Activated CD8-positive, alpha-beta memory T cell treated with anti-CD3 and anti-CD28 coated beads for 36 hours (primary cell): ENCODE results near the gene HIPK2. TPM values are rescaled to one million over a fixed set of nuclear protein-coding genes. Genes with fewer than 3 reads are reported as not detected.
"Not testable (repeated sequence)": the region's sequence is repeated elsewhere in the genome, so short reads cannot be mapped to it uniquely, and the experiment has no call there.

Experiments used
- CTCF ChIA-PET: fragments of 350-600 bp; sonication (Branson Sonifier 250); formaldehyde crosslinking; loops from one replicate; lab custom pipeline; 2021; ENCODE audit warnings: antibody characterized with exemption; lab: Charles Lee
- POLR2A ChIA-PET: fragments of 350-600 bp; sonication (Branson Sonifier 250); formaldehyde crosslinking; loops from one replicate; lab custom pipeline; 2021; ENCODE audit warnings: antibody characterized with exemption; lab: Charles Lee
- total RNA-seq, 2 experiments: library from RNA; stranded (reverse); gene quantifications; one replicate each; pipeline ENCODE4 v1.2.3, GENCODE V29; 2021

HIPK2 gene
- total RNA-seq, 2 experiments from 2014 or later = 18.7 to 19.9 TPM

DNA sequence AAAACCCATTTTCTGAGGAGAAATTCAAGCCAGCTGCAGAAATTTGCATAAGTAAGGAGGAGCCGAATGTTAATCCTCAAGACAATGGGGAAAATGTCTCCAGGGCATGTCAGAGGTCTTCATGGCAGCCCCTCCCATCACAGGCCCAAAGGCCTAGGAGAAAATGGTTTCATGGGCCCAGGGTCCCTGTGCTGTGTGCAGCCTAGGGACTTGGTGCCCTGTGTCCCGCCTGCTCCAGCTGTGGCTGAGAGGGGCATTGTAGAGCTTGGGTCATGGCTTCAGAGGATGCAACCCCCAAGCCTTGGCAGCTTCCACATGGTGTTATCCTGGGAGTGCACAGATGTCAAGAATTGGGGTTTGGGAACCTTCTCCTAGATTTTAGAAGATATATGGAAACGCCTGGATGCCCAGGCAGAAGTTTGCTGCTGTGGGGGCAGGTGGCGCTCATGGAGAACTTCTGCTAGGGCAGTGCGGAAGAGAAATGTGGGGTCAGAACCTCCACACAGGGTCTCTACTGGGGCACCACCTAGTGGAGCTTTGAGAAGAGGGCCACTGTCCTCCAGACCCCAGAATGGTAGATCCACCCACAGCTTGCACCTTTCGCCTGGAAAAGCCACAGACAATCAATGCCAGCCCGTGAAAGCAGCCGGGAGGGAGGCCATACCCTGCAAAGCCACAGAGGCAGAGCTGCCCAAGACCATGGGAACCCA is 223.7 kb downstream of the HIPK2 start:
- POLR2A ChIA-PET = not testable (repeated sequence)
- CTCF ChIA-PET = interaction anchor here (1.4 kb wide), 1 partner anchor 48 kb away, joined by 3 read pairs; no protein-coding TSS in a partner anchor

DNA sequence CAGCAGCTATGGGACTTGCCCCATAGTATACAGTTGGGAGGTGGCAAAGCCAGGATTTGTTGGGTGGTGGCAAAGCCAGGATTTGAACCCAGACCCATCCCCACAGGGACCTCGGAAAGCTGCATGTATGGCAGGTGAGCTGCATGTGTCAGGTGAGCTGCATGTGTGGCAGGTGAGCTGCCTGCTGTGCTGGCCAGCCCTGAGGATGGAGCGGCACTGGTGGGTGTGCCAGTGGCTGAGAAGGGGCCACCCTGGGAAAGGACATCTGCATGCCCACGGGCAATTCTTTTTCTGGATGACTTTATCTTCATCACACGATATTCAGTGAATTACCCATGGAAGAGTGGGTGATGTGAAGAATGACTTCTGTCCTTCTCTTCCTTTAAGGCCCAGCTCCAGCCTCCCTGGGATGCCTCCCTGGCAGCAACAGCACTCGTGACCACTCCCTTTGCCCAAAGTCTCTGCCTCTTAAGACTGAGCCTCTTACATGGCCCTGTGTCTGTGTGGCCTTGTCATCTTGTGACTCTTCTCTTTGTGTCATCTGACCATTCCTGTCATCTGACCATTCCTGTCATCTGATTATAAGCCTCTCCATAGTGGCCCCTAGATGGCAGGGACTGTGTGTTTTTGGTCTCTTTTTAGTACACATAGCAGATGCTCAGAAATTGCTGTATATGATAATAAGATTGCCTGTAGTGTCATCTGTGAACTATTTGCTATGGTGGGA is 229.3 kb downstream of the HIPK2 start:
- POLR2A ChIA-PET = no interaction called here
- CTCF ChIA-PET = interaction anchor here (0.6 kb wide), 1 partner anchor 710 kb away, joined by 4 read pairs; no protein-coding TSS in a partner anchor

DNA sequence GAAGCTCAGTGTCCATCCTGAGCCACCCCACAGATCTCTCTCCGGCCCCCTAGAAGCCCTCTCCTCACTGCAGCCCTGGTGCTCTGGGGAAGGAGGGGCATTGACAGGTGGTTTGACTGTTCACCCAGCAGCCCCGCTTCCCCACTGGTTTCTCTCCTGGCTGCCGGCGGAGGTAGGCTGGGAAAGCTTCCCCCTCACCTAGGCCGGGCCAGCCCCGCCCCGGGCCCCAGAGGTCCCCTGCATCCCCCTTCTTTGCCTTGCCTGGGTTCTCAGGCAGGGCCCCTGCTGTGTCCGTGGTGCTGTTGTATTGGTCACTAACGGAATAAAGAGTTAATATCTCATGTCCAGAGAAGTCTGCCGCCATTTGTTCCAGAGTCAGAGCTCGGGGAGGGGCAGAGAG is 233.2 kb downstream of the HIPK2 start:
- ChIA-PET POLR2A (interaction anchor here (0.6 kb wide), 1 partner anchor 11 kb away, joined by 7 read pairs; no protein-coding TSS in a partner anchor), CTCF (no interaction called here)

DNA sequence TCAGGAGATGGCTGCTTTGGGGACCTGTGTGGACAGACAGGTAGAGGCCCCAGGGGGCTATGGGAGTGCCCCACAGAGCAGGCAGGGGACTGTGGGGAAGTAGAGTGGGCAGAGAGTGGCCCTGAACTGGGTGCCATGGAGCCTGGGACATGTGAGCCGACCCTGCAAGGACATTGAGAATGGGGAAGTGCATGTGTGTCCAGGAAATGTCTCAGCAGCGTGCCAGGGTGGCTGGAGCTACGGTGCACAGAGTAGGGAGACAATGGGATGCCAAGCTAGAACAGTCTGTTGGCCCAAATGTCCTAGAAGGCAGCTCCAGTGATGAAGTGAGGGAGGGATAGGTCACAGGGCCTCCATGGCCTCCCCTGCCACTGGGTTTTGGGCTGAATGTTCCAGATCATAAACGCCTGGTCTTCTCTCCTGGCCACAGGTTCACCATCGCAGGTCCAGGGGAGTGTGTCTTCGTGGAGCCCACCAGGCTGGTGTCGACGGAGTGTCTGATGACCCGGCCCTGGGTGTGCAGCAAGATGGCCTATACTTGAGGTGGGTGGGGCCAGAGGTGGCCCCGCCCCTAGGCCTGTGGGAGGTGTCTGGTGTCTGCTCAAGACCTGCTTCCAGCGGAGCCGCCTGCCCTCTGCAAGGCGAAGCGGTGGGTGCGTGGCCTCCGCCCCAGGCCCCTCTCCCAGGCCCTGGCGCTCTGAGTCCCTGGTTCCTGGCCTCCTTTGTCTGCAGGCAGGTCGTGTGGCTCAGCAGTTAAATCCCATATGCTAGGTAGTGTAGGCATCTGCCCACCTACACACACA is 233.8 kb downstream of the HIPK2 start:
- CTCF ChIA-PET = no interaction called here
- POLR2A ChIA-PET = interaction anchor here (0.6 kb wide), 1 partner anchor 10 kb away, joined by 7 read pairs; no protein-coding TSS in a partner anchor

DNA sequence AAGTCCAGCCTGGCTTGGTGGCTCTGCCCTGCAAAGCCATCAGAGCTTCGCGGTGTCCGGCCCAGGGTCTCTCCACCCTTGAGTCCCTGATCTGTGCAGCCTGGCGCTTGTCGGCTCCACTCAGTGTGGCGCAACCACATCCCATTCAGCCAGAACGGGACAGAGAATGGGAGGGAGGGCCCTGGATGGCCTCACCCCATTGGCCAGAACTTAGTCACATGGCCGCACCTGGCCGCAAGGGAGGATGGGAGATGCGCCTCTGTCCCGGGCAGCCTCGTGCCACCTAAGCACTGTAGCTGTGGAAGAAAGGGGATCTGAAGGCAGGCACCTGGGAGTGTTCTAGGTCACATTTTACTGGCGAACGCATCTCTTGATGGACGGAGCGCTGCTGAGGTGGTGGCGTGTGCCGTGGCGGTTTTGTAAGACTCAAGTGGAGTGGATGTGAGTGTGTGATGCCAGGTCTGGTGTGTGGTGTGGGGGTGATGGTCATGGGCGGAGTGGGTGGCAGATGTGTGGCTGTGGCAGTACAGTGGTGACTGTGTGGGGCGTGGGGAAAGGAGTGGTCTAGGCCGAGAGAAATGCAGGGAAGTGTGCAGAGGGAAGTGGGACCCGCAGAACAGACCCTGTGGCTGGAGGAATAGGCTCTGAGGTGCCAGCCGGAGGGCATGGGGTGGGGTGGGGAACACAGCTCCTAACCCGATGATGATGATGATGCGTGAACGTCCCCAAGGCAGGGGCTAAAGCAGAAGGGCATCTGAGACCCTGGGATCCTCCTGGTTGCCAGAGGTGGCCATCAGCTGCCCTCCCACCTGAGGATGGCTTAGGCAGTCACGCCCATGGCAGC is 235.3 kb downstream of the HIPK2 start:
- POLR2A ChIA-PET = no interaction called here
- CTCF ChIA-PET = no interaction called here

DNA sequence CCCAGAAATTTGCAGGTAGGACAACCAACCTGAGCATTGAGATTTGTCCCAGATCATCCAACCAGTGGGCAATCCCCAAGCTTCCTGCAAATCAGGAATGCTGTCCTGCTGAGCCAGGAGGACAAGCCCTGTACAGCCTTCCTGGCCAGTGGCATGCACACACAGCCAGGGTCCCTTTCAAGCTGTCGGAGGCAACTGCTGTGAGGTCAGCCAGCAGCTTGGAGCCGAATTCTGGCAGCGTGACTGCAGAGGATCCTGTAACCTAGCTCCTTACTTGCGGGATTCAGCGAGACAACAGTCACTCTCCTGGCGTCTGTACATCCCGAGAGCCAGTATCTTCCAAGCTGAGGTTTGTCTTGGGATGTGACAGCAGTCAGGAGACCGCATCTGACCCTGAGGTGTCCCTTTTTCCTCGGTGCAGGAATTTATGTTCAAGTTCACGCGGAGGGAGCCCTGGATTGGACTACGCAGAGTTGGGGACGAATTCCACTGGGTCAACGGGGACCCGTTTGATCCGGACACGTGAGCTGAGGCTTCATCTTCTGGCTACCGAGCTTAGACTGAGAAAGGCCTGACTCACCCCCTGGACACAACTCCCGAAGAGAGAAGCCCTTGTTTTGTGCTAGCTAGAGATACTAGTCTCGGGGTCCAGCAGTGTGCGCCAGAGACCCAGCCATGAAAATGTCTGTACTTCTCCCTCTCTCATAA is 236.0 kb downstream of the HIPK2 start:
- CTCF ChIA-PET = no interaction called here
- POLR2A ChIA-PET = no interaction called here

DNA sequence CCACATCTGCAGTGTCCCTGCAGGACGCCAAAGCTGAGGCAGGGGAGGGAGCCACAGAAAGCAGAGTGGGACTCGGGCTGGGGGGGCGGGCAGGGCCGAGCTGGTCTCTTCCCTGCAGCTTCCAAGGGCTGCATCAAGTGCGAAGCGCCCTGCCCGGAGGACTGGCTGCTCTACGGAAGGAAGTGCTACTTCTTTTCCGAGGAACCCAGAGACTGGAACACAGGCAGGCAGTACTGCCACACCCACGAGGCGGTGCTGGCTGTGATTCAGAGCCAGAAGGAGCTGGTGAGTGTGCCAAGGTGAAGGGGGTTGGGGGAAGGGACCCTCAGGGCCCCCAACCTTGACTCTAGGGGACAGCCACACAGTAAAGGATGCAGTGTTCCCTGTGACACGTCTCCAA is 237.6 kb downstream of the HIPK2 start:
- ChIA-PET POLR2A (no interaction called here), CTCF (no interaction called here)

DNA sequence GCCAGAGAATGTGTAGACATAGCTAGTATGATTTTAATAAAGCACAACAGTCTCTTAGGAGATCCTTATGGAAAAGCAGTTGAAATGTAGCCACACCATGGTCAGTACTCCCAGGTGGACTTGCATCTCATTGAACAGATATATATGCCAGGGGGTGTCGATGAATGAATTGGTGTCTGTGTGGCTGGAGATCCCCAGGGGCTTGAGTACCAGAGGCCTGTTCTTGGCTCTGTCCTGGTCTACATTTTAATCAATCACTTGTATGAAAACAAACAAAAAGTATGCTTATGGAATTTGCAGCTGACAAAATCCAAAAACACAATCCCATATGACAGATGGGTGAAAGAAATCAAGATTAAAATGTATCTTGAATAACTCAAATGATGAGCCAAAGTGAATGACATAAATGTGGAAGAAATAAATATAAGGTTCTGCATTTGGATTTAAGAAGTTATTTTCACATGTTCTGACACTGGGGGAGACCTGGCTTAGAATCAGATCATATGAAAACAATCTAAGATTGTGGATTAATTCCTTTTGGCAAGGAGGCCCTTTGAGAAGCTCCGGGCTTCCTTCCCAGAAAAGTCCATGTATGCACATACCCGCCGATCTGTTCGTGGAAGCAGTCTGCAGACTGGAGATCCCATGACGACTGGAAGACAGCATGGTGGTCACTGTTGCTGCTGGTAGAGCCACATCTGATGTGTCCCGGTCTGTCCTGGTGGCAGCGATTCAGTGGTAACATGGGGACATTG is 238.7 kb downstream of the HIPK2 start:
- CTCF ChIA-PET = no interaction called here
- POLR2A ChIA-PET = no interaction called here

DNA sequence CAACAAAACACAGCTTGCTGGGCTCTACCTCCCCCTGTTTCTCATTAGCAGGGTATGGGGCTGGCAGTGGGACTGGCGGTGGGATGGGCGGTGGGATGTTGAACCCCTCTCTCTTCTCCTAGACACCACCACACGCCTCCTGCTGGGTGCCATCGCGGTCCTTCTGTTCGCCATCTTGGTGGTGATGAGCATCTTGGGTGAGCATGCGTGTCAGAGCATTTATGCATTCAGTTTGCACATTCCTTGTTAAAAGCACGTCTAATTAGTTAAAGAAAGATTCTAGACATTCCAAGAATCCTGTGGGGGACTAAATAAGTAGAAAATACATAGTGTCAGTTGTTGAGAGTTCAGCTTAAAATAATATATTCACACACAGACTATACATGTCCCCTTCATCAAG is 241.6 kb downstream of the HIPK2 start:
- POLR2A ChIA-PET = no interaction called here
- CTCF ChIA-PET = no interaction called here

DNA sequence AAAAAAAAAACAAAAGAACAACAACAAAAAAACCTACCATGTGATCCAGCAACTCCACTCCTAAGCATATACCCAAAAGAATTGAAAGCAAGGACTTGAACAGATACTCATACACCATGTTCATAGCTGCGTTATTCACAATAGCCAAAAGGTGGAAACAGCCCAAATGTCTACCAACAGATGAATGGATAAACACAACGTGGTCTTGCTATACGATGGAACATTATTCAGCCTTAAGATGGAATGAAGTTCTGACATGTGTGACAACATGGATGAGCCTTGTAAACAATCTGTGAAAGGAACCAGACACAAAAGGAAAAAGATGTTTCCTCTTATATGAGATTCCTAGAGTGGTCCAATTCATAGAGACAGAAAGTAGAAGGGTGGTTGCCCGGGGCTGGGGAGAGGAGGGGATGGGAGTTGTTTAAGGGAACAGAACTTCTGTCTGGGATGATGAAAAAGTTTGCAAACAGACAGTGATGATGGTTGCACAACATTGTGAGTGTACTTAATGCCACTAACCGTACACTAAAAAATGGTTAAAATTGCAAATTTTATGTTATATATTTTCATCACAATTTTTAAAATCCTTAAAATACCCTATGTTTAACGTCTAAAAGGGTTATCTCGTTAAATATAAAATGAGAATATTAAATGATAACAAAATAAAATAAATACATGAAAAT is 242.7 kb downstream of the HIPK2 start:
- CTCF ChIA-PET = no interaction called here
- POLR2A ChIA-PET = no interaction called here

DNA sequence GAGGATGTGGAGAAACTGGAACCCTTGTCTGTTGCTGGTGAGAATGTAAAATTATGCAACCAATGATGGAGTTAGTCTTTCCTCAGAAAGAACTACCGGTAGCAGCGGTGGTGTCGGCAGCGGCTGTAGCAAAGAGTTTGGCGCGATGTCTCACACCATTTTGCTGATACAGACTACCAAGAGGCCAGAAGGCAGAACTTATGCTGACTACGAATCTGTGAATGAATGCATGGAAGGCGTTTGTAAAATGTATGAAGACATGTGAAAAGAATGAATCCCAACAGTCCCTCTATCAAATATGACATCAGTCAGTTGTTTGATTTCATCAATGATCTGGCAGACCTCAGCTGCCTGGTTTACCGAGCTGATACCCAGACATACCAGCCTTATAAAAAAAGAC is 243.7 kb downstream of the HIPK2 start:
- CTCF ChIA-PET = no interaction called here
- POLR2A ChIA-PET = interaction anchor here (0.7 kb wide), 1 partner anchor 10 kb away, joined by 7 read pairs; no protein-coding TSS in a partner anchor

DNA sequence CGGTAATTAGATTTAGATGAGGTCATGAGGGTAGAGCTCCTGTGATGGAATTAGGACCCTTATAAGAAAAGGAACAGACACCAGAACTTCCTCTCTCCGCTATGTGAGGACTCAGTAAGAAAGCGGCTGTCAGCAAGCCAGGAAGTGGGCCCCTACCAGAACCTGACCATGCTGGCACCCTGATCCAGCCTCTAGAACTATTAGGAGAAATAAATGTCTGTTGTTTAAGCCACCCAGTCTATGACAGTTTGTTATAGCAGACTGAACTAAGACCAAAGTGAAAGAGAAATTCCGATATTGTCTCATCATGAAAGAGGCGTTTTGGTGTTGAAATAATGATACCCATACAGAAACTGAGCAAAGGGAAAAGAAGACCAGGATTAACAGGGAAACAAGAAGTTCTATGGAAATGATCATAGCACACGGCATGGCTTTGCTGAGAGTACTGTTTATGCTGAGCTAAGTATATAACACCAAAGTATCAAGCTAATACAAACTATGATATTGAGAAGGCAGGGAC is 245.1 kb downstream of the HIPK2 start:
- POLR2A ChIA-PET = no interaction called here
- CTCF ChIA-PET = interaction anchor here (0.6 kb wide), 1 partner anchor 18 kb away, joined by 3 read pairs; no protein-coding TSS in a partner anchor

DNA sequence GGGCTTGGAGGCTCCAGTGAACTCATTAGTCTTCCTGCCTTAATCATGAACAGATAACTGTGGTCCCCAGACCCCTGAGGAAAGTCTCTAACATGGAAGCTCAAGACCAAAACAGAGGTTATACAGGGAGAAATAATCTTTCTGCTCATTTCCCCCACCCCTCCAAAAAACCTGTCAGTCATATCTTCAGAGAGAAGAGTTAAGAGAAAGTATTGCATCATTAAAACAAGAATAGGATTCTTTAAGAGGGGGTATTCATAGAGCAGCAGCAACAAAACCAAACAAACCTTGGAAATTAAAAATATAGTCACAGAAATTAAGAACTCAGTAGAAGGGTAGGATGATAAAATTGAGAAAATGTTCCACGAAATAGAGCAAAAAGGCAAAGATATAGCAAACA is 246.7 kb downstream of the HIPK2 start:
- ChIA-PET POLR2A (no interaction called here), CTCF (no interaction called here)

DNA sequence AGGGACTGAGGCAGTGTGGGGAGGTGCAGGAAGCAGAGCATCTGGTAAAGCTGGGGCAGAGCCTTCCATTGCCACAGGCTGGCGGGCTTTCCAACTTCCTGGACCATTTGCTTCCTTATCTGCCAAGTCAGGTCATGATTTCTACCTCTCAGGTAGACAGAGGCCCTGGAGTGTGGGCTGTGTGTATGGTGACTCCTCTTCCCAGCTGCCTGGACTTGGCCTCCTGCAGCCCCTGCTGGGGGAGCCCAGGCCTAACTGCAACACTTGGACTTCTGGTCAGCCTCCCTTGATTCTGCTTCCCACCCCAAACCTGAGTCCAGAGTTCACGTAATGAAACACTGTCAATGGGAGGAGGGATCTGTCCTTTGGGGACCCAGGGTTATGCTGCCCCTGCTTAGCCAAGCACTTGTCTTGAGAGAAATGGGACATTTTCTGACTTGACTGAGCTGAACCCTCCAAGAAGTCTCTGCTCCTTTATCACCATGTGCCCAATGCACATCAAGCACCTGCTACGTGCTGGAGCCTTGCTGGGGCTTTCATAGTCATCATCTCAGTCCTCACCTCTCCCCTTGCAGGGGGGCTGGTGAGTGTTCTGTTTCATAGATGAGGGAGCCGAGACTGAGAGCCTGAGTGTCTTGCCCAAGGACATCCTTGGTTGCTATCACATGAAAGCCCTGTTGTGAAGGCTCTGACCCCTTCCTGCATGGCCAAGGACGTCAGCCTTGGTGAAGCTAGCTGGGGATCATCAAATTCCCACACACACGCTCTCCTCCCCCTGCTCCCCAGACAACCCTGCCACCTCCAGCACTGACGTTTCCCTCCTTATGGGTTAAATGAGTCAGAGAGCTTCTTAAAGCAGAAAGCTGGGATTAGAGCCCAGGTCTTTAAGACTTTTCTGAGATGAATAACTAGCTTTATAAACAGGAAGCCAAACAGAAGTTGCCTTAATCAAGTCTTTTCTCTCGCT is 250.9 kb downstream of the HIPK2 start:
- POLR2A ChIA-PET = no interaction called here
- CTCF ChIA-PET = no interaction called here

DNA sequence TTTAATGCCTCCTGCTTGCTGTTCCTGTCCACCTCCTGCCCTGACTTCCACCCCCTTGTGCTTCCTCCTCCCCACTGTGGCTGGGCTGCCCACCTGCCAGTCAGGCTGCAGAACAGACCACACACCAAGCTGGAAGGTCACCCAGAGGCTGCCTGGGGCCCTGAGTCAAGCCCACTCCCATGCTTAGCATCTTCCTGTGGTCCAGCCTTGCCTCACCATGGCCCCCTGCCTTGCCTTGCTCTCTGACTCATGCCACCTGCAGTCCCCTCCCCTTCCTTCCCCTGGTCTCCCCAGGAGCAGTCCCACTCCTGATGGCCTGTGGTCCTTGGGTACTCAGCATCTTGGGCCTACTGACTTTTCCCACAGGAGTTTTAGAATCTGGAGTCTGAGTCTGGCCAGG is 252.0 kb downstream of the HIPK2 start:
- ChIA-PET CTCF (no interaction called here), POLR2A (no interaction called here)

DNA sequence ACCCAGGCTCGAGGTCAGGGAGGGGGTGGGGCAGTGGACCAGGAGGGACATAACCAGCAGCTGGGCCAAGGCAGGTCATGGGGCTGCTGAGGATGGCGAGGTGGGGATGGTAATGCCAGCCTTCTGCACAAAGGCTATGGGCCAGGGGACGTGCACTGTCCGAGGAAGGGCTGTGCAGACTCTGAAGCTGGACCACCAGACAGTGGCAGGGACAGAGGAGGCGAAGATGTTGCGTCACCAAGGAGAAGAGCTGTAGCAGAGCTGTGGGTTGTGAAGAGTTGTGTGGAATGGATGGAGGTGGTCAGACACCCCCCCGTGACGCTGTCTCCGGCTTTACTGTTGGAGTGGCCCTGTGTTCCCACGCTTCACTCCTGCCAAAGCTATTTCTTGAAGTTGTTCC is 252.6 kb downstream of the HIPK2 start:
- POLR2A ChIA-PET = no interaction called here
- CTCF ChIA-PET = no interaction called here
